Activated T-cell treated with anti-CD3 and anti-CD28 coated beads, Interleukin-2, amount 50 U/mL, for 4 hours (primary cell): ENCODE results near the gene CELA2B. TPM values are rescaled to one million over a fixed set of nuclear protein-coding genes. Genes with fewer than 3 reads are reported as not detected.
"Not testable (repeated sequence)": the region's sequence is repeated elsewhere in the genome, so short reads cannot be mapped to it uniquely, and the experiment has no call there.

ENCODE experiments used
- ATAC-seq, 2 donors: fragments of 200-7000 bp; cut with Tn5 transposase; one replicate each; pipeline ENCODE4 v1.10.0; 2021
- DNase-seq: peaks from one replicate; pipeline ENCODE4 v3.0.0-alpha.2; 2020
- H3K27me3 Mint-ChIP-seq: one replicate; pipeline ENCODE4 v1.8.0; 2021; ENCODE audit warnings: low read depth, mixed read lengths
- H3K36me3 Mint-ChIP-seq: one replicate; pipeline ENCODE4 v1.8.0; 2022; ENCODE audit warnings: mixed read lengths; ENCODE audit not compliant: insufficient read depth
- H3K4me1 Mint-ChIP-seq: one replicate; pipeline ENCODE4 v1.8.0; 2021; ENCODE audit warnings: low read depth, mixed read lengths
- H3K4me3 Mint-ChIP-seq: one replicate; pipeline ENCODE4 v1.8.0; 2021; ENCODE audit warnings: mild to moderate bottlenecking, moderate library complexity, mixed read lengths
- H3K9me3 Mint-ChIP-seq: one replicate; pipeline ENCODE4 v1.8.0; 2021; ENCODE audit warnings: mixed read lengths
- total RNA-seq, 3 donors: library from RNA; stranded (reverse); gene quantifications; one replicate each; pipeline ENCODE4 v1.2.1, GENCODE V29; 2021

CELA2B gene
- total RNA-seq, 3 donors from 2014 or later: 0.41 TPM; not detected in 2

- H3K4me1 Mint-ChIP-seq: no peaks in the 10 kb centered on the region
- H3K9me3 Mint-ChIP-seq: no peaks in the 10 kb centered on the region
- ATAC-seq: no peak
- H3K4me3 Mint-ChIP-seq: no peak overlapping the region
- DNase-seq: no peak
- H3K27me3 Mint-ChIP-seq: peaks cover 3% of the 10 kb centered on the region
- no peaks in the 10 kb centered on the region for H3K36me3 Mint-ChIP-seq
Observed at GRCh38 chr1:15469361-15469760, 6.5 kb upstream of the CELA2B start.

DNA sequence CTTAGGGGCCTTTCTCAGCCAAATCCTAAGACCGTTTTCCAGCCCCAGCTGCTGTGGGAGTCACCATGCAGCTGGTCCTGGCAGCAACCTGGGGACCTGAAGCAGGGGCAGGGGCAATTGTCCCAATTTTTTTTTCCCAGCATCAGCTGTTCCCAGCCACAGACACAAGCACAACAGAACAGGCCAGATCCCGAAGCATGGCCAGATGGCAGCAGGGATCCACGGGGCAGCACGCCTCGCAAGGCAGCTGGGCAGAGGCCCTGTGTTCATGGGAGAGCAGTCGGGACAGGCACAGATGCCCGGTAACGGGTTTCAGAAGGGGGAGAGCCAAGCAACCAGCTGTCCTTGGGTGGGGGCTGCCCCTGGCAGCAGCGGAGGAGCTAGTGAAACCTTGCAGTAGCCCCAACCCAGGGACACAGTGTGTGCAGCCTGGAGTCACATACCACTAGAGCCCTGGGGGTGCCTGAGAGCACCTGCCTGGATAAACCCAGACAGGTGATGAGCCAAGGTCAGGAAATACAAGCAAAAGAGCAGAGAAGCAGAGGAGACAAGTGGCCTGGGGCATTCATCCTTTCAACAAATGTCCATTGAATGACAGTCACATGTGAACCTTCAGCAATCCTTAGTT is 6.0 kb upstream of the CELA2B start:
- H3K4me1 Mint-ChIP-seq, H3K4me3 Mint-ChIP-seq, H3K27me3 Mint-ChIP-seq, H3K9me3 Mint-ChIP-seq, H3K36me3 Mint-ChIP-seq, DNase-seq, ATAC-seq: not testable (repeated sequence)

GRCh38 chr1:15471067-15471466 is 4.8 kb upstream of the CELA2B start:
- not testable (repeated sequence) for ATAC-seq, H3K4me3 Mint-ChIP-seq, H3K4me1 Mint-ChIP-seq, H3K27me3 Mint-ChIP-seq, H3K36me3 Mint-ChIP-seq, DNase-seq, H3K9me3 Mint-ChIP-seq

DNA sequence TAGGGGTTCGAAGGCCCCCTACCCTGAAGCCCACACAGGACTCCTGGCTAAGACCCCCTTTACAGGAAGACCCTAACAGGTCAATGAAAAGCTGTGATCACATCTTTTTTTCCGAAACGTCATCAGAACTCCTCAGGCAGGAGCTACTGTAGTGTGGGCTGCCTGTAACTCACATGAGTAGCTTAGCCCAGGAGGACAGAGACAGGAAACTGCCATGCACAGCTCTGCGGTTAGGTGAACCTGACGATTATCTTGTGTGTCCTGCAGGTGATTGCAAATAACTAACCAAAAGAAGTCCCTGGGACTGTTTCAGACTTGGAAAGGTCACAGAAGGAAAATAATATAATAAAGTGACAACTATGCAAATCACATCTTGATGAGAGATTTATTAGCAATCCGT is 4.2 kb upstream of the CELA2B start:
- not testable (repeated sequence) for DNase-seq, H3K4me3 Mint-ChIP-seq, H3K36me3 Mint-ChIP-seq, H3K27me3 Mint-ChIP-seq, H3K9me3 Mint-ChIP-seq, ATAC-seq, H3K4me1 Mint-ChIP-seq

DNA sequence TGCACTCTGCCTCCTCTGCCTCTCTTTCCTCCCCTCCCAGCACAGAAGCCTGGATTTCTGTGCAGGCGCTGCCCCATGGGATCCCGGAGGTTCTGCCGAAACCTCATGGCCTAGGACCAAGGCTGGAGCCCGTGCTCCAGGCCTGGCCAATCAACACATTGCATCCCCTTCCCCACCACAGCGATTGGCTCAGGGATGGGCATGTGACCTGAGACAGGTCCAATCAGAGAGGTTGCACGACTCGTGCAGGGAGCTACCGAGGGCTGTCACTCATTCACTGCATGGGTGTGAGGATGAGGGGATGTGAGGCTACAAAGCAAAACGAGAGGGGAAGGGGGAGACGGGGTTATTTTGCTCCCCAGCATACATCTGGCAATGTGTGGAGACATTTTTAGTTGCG is 3.3 kb upstream of the CELA2B start:
- no peak for DNase-seq
- H3K4me3 Mint-ChIP-seq: no peak overlapping the region

GRCh38 chr1:15476927-15477326 is 1.0 kb downstream of the CELA2B start:
- DNase-seq (no peak), ATAC-seq (no peak)
- Mint-ChIP-seq H3K36me3 (no peaks in the 10 kb centered on the region), H3K4me3 (no peak overlapping the region), H3K4me1 (no peaks in the 10 kb centered on the region), H3K27me3 (no peaks in the 10 kb centered on the region), H3K9me3 (no peaks in the 10 kb centered on the region)

More for the DNA sequence above, 3.3 kb upstream of the CELA2B start:
- H3K36me3 Mint-ChIP-seq: no peaks in the 10 kb centered on the region
- no peaks in the 10 kb centered on the region for H3K9me3 Mint-ChIP-seq
- no peaks in the 10 kb centered on the region for H3K4me1 Mint-ChIP-seq
- no peaks in the 10 kb centered on the region for H3K27me3 Mint-ChIP-seq
- ATAC-seq: no peak

DNA sequence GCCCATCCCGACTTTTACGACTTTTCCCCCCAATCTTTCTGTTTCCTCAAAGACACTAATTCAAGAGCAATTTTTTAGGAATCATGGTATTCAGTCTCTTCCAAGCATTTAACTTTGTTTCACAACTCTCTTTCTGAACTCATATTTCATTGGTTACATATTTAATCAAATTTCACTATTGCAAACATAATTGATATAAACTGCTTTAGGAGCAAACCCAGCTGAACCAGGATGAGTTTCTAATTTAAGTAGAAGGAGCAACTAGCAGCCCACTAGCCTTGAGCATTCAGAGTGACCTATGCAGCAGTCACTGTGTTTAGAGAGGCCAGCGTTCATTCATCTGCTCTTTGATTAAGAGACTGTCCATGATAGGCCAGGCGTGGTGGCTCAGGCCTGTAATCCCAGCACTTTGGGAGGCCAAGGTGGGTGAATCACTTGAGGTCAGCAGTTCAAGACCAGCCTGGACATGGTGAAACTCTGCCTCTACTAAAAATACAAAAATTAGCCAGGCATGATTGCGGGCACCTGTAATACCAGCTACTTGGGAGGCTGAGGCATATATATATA is 1.8 kb downstream of the CELA2B start:
- Mint-ChIP-seq H3K9me3 (no peaks in the 10 kb centered on the region), H3K4me1 (no peaks in the 10 kb centered on the region), H3K27me3 (no peaks in the 10 kb centered on the region), H3K36me3 (no peaks in the 10 kb centered on the region), H3K4me3 (no peak overlapping the region)
- ATAC-seq: no peak
- no peak for DNase-seq

DNA sequence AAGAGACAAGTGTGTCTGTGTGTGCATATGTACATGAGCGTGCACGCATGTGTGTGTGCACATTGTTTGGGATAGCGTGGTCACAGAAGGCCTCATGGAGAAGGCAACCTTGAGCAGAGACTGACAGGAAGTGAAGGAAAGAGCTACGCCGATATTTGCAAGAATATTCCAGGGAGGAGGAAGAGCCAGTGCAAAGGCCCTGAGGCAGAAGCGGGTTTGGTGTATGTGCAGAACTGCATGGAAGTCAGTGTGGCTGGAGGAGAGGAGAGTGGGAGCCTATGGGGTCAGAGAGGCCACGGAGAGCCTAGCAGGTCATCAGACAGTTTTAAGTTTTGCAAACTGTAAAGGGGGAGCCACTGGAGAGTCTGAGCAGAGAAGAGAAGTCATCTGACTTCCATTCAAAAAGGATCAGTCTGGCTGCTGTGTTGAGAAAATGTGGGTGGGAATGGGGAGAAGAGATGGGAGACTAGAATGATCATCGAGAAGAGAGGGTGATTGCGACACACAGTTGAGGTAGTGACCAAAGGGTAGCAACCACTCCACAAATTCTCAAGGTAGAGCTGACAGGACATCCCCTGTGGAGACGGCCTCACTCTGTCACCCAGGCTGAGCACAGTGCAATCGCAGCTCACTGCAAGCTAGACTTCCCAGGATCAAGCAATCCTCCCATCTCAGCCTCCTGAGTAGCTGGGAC is 3.9 kb downstream of the CELA2B start:
- no peak for ATAC-seq

GRCh38 chr1:15482455-15482854 is 6.6 kb downstream of the CELA2B start:
- ATAC-seq, H3K4me1 Mint-ChIP-seq, H3K27me3 Mint-ChIP-seq, H3K9me3 Mint-ChIP-seq, DNase-seq, H3K4me3 Mint-ChIP-seq: not testable (repeated sequence)
- peaks cover 10% of the 10 kb centered on the region for H3K36me3 Mint-ChIP-seq

More for the DNA sequence above, 3.9 kb downstream of the CELA2B start:
- Mint-ChIP-seq H3K4me1 (no peaks in the 10 kb centered on the region), H3K4me3 (no peak overlapping the region), H3K9me3 (no peaks in the 10 kb centered on the region), H3K27me3 (no peaks in the 10 kb centered on the region), H3K36me3 (peaks cover 4% of the 10 kb centered on the region)
- DNase-seq: no peak

GRCh38 chr1:15482983-15483543 is 7.2 kb downstream of the CELA2B start:
- not testable (repeated sequence) for H3K4me3 Mint-ChIP-seq, ATAC-seq, H3K9me3 Mint-ChIP-seq, H3K4me1 Mint-ChIP-seq, DNase-seq, H3K27me3 Mint-ChIP-seq
- H3K36me3 Mint-ChIP-seq: peaks cover 10% of the 10 kb centered on the region

DNA sequence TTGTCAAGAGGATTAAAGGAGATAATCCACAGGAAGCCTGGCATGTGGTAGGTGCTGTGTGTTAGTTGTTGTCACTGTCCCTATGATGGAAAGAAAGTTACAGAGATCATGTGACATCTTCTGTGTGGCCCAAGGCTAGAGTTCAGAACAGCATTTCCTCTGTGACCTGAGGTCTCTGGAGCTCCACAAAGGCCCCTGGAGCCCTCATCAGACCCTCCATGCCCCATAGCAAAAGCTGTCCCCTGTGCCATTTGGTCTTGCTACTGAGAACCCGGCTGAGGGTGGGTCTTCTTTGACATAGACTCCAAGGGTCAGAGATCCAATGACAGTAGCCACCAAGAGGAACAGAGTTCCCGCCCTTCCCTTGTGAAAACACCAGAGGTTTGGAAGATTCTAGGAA is 8.1 kb downstream of the CELA2B start:
- no peaks in the 10 kb centered on the region for H3K27me3 Mint-ChIP-seq
- DNase-seq (no peak), ATAC-seq (no peak)
- no peaks in the 10 kb centered on the region for H3K9me3 Mint-ChIP-seq
- no peaks in the 10 kb centered on the region for H3K4me1 Mint-ChIP-seq
- no peak overlapping the region for H3K4me3 Mint-ChIP-seq
- peaks cover 13% of the 10 kb centered on the region for H3K36me3 Mint-ChIP-seq

DNA sequence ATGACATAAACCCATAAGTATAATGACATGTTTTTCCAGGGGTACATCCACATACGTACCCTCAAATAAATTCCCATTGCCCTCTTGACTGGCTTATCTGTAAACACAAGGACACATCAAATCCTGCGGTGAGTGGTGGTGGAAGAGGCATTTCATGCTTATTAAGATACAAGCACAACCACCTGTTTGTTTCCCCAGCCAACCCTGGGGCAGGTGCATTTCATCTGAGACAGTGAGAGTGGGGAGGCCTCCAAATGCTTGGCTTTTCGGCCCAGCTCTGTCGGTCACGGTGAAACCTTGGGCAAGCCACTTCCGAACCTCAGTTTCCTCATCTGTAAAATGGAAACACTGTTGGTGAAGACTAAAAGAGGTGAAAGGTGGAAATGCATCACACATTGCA is 8.5 kb downstream of the CELA2B start:
- H3K27me3 Mint-ChIP-seq, ATAC-seq, H3K9me3 Mint-ChIP-seq, H3K4me1 Mint-ChIP-seq, DNase-seq, H3K4me3 Mint-ChIP-seq: not testable (repeated sequence)
- peaks cover 14% of the 10 kb centered on the region for H3K36me3 Mint-ChIP-seq

GRCh38 chr1:15485636-15486035 is 9.7 kb downstream of the CELA2B start:
- DNase-seq: no peak
- H3K9me3 Mint-ChIP-seq: no peaks in the 10 kb centered on the region
- no peak for ATAC-seq
- H3K4me1 Mint-ChIP-seq: no peaks in the 10 kb centered on the region
- no peaks in the 10 kb centered on the region for H3K27me3 Mint-ChIP-seq
- H3K4me3 Mint-ChIP-seq: no peak overlapping the region
- H3K36me3 Mint-ChIP-seq: peaks cover 19% of the 10 kb centered on the region

DNA sequence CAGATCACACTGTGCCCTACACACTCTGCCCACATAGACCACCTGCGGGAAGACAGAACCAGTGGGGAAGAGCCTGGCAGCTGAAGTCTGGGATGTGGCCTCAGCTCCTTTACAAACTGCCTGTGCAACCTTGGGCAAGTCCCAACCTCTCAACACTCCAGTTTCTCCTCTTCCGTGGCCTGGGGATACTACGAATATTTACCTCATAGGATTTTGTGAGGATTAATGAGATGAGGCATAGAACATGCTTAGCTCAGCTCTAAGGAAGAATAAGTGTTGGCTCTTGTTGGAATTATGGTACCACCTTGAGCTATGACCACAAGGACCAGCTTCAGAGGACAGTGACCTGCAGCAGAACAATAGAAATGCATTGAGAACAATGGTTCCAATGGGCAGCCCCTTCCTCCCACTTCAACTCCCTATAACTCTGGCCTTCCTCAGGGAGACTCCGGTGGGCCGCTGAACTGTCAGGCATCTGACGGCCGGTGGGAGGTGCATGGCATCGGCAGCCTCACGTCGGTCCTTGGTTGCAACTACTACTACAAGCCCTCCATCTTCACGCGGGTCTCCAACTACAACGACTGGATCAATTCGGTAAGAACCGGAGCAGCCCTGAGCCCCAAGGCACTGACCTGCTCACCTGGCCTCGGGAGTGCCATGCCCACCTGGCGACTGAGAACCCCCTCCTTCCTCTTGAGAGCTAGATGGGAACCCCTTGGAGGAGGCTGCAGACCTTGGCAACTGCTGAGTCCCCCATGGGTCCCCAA is 11.1 kb downstream of the CELA2B start:
- not testable (repeated sequence) for DNase-seq, H3K4me1 Mint-ChIP-seq, H3K27me3 Mint-ChIP-seq, ATAC-seq, H3K4me3 Mint-ChIP-seq, H3K9me3 Mint-ChIP-seq
- H3K36me3 Mint-ChIP-seq: peaks cover 19% of the 10 kb centered on the region
